H1 (cell line): Measurements from ENCODE around the gene TLE1. TPM values are rescaled to one million over a fixed set of nuclear protein-coding genes. Genes with fewer than 3 reads are reported as not detected.

Experiments
- CHD2 ChIP-seq: IDR thresholded peaks from 2 replicates; pipeline ENCODE4 v1.6.1; 2012; ENCODE audit warnings: low read length, improper control_type of control experiment
- JUND ChIP-seq: IDR thresholded peaks from 2 replicates; pipeline ENCODE4 v1.6.1; 2011; ENCODE audit warnings: mild to moderate bottlenecking, improper control_type of control experiment, low read length
- NRF1 ChIP-seq: IDR thresholded peaks from 2 replicates; pipeline ENCODE4 v1.6.1; 2011; ENCODE audit warnings: mild to moderate bottlenecking, low read depth, low read length, improper control_type of control experiment
- RXRA ChIP-seq: IDR thresholded peaks from 2 replicates; pipeline ENCODE4 v1.6.1; 2011; ENCODE audit warnings: low read depth, mild to moderate bottlenecking, low read length, moderate library complexity; ENCODE audit not compliant: insufficient read depth
- SAP30 ChIP-seq: fragments of 300-600 bp; sonication (generic); IDR thresholded peaks from 2 replicates; pipeline ENCODE4 v1.7.1; 2012; ENCODE audit warnings: low read length, moderate library complexity, mild to moderate bottlenecking, inconsistent platforms; ENCODE audit not compliant: insufficient read depth, insufficient replicate concordance
- SP4 ChIP-seq: IDR thresholded peaks from 2 replicates; pipeline ENCODE4 v1.6.1; 2012; ENCODE audit warnings: low read length, inconsistent platforms
- SRF ChIP-seq: IDR thresholded peaks from 2 replicates; pipeline ENCODE4 v1.6.1; 2011; ENCODE audit warnings: mild to moderate bottlenecking, low read depth, low read length, moderate library complexity
- TAF1 ChIP-seq: IDR thresholded peaks from 2 replicates; pipeline ENCODE4 v1.6.1; 2011; ENCODE audit warnings: mild to moderate bottlenecking, low read depth, low read length
- TEAD4 ChIP-seq: IDR thresholded peaks from 2 replicates; pipeline ENCODE4 v1.6.1; 2012; ENCODE audit warnings: low read depth, low read length, inconsistent platforms, mixed read lengths
- polyA plus RNA-seq, 7 experiments: library from polyadenylated mRNA; depleted of rRNA in 3 of 7; stranded (reverse) in 5 of 7; unstranded in 2 of 7; fragments of >200 nt in 5 of 7; fragments of 200-250 nt in 2 of 7; gene quantifications; 1 replicate in 5 of 7; 2 replicates in 1 of 7; 4 replicates in 1 of 7; pipeline versions ENCODE4 v1.2.1 to v1.2.3, GENCODE V29; 2011 to 2013; ENCODE audit warnings: missing spikeins in 2 of 7, mixed read lengths in 2 of 7
- total RNA-seq: library from RNA; stranded (reverse); fragmentation: NEBNext Ultra II Directional; extraction: Animal tissue kit (Norgen Biotek cat#: 25700); gene quantifications from 2 replicates; pipeline ENCODE4 v1.2.1, GENCODE V29; 2021

Gene TLE1
- total and polyA plus RNA-seq, 2 of the 8 experiments (the other 6 are each of a cell fraction or from before 2014, with no cell fraction given), result 81.8 to 91.6 TPM

DNA sequence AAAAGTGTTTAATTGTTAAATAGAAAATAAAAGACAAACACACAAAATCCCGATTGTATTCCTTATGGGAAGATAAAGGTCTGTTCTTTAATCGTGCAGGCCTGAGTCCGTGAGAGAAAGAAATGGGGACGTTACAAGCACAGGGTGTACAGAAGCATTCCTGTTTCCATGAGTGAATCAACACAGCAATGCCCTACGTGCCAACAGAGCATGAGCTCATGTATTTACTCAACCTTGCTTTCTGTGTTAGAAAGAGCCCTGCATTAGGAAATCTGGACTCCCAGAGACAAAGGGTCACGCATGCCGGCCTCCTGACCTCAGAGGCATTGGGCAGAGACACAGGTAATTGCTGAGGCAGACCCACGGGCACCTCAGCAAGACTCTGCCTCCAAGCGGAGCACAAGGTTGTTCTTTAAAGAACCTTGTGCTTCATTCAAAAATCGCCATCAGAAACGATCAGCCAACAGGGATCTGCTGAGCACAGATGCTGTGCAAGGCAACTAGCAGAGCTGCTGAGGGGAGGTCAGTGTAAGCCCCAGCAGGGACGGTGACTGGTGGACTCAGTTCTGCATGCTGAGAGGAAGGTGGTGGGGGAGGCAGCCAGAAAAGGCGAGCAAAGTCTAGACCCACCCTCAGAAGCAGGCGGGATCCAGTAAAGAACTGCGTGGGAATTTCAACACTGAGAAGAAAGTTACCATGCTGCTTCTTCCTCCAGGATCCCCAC lies 101.0 kb downstream of the TLE1 start (continued):
- TF ChIP-seq SAP30 (no peak), JUND (no peak), RXRA (no peak), NRF1 (no peak), TEAD4 (no peak), SP4 (no peak), CHD2 (no peak), TAF1 (no peak), SRF (no peak)
